Activated naive CD4-positive, alpha-beta T cell treated with anti-CD3 and anti-CD28 coated beads for 36 hours (primary cell): Measurements from ENCODE around the gene NGFR. TPM values are rescaled to one million over a fixed set of nuclear protein-coding genes. Genes with fewer than 3 reads are reported as not detected.

ENCODE experiments used
- CTCF ChIA-PET: fragments of 350-600 bp; sonication (Branson Sonifier 250); formaldehyde crosslinking; loops from one replicate; lab custom pipeline; 2021; ENCODE audit warnings: antibody characterized with exemption; lab: Charles Lee
- DNase-seq: peaks from one replicate; pipeline ENCODE4 v3.0.0-alpha.2; 2020
- H3K27ac Mint-ChIP-seq: one replicate; pipeline ENCODE4 v1.8.0; 2021; ENCODE audit warnings: mild to moderate bottlenecking, mixed read lengths
- H3K27me3 Mint-ChIP-seq: one replicate; pipeline ENCODE4 v1.8.0; 2021; ENCODE audit warnings: low read depth, mixed read lengths
- H3K36me3 Mint-ChIP-seq: one replicate; pipeline ENCODE4 v1.8.0; 2021; ENCODE audit warnings: low read depth, mixed read lengths
- H3K4me1 Mint-ChIP-seq: one replicate; pipeline ENCODE4 v1.8.0; 2021; ENCODE audit warnings: low read depth, mixed read lengths
- H3K4me3 Mint-ChIP-seq: one replicate; pipeline ENCODE4 v1.8.0; 2021; ENCODE audit warnings: mild to moderate bottlenecking, moderate library complexity, mixed read lengths
- H3K9me3 Mint-ChIP-seq: one replicate; pipeline ENCODE4 v1.8.0; 2021; ENCODE audit warnings: mixed read lengths
- intact Hi-C: fragments of 100-400 bp; cut with micrococcal nuclease; formaldehyde crosslinking; loops from one replicate; pipeline ENCODE4 v1.15.1; 2023
- total RNA-seq, 2 experiments: library from RNA; stranded (reverse); gene quantifications; one replicate each; pipeline ENCODE4 v1.2.3, GENCODE V29; 2021

Gene NGFR
- total RNA-seq, 2 experiments from 2014 or later, result 0.12 TPM

DNA sequence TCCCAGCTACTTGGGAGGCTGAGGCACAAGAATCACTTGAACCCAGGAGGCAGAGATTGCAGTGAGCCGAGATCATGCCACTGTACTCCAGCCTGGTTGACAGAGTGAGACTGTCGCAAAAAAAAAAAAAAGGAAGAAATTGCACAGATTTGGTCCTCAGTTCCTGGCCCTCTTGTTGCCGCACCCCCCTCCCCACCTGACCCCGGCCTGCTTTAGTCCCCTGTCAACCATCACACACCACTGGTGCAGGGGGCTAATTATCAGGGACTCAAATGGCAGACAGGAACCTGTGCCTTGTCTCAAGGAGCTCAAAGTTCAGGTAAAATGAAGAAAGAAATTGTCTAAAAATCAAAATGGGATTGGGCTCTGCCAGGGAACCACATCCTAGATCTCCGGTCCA, 28.1 kb downstream of the NGFR start:
- intact Hi-C loops, result loop anchor here (2.0 kb wide), 1 partner anchor 34 kb away; no protein-coding TSS in a partner anchor
- Mint-ChIP-seq H3K9me3 (no peaks in the 10 kb centered on the region), H3K4me3 (no peak overlapping the region)

DNA sequence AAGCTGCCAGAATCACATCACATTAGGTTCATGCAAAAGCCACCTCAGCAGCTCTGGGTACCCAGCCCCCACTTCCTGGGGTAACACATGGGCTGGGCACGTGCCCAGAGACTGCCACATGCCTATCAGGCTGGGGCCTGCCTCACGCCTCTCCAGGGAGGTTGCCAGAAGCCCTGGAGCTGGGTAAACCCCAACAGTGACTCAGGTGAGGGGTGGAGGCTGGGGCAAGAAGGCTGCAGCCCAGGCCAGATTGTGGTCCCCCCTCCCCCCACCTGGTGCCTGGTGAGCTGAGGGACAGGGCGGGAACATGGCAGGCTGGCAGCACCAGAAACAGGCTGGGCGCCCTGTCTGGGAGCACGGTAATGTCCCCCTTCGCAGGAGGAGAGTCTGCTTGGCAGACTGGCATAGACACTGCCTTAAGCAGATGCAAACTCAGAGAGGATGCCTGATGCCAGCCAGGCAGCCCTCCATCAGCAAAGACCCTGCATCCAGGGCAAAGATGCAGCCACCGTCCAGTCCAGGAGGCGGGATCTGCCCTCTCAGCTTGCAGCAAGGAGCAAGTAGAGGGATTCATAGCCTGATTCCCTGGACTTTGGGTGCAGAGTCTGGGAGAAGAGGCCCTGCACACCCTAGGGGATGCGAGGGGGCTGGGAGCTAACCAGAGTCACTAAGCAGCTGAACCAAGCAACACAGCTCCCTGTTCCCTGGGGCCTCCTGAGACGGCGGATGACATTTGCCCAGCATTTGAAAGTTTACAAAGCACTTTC, 28.8 kb downstream of the NGFR start:
- peak; percentile 88 for DNase-seq
- Mint-ChIP-seq H3K27ac (no peak overlapping the region), H3K9me3 (no peaks in the 10 kb centered on the region), H3K36me3 (no peaks in the 10 kb centered on the region), H3K4me1 (peaks cover 10% of the 10 kb centered on the region), H3K4me3 (no peak overlapping the region), H3K27me3 (no peaks in the 10 kb centered on the region)
- intact Hi-C loops, result loop anchor here (2.0 kb wide), 1 partner anchor 33 kb away; no protein-coding TSS in a partner anchor
- CTCF ChIA-PET, result interaction anchor here (0.5 to 2.7 kb wide), 4 partner anchors 23 to 892 kb away, joined by 3 to 20 read pairs (median 4); no protein-coding TSS in a partner anchor

More for the DNA sequence above, 28.1 kb downstream of the NGFR start:
- no peak for DNase-seq
- H3K4me1 Mint-ChIP-seq, result peaks cover 10% of the 10 kb centered on the region
- no peaks in the 10 kb centered on the region for H3K36me3 Mint-ChIP-seq
- no peak overlapping the region for H3K27ac Mint-ChIP-seq
- H3K27me3 Mint-ChIP-seq, result no peaks in the 10 kb centered on the region
- CTCF ChIA-PET, result interaction anchor here (0.7 to 2.7 kb wide), 3 partner anchors 17 to 34 kb away, joined by 3 to 20 read pairs (median 5); no protein-coding TSS in a partner anchor

DNA sequence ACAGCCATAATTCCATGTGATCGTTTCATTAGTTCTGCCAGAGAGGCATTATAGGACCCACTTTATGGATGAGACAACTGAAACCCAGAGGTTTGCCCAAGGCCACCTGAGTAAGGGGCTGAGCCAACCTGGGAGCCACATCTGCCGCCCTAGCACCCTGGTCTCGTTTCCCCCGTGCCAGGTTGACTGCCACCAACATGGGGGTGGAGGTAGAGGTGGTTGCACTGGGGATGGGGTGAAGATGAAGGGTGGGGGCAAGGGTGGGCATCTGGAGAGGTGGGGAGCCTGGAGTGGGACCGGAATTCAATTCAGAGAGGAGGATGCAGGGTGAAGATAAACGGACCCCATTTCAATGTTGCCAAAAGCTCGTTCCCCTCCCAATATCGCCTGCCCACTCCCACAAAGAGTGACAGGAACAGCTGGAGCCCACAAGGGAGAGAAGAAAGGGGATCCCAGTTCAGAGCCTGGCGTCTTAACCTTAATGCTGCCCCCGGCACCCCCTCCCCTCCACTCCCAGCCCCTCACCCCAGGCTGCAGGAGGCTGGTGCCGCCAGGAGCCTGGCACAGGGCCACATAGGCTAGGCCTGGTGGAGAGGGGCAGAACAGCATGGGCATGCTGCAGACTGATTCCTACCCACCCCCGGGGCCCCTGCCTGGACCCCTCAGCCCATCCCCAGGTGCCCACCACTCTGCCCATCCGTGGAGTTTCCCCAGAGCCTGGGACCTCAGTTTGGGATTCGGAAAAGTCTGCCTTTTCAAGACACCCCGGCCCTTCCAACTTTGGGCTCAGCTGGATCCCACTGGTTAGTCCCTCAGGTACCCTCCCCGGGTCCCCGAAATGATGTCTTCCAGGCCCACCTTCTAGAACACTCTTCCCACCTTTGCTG, 29.6 kb downstream of the NGFR start:
- CTCF ChIA-PET, result interaction anchor here (0.5 to 2.7 kb wide), 3 partner anchors 22 to 893 kb away, joined by 3 to 20 read pairs (median 4); no protein-coding TSS in a partner anchor
- DNase-seq, result no peak
- Mint-ChIP-seq H3K27ac (no peak overlapping the region), H3K4me1 (peaks cover 10% of the 10 kb centered on the region), H3K9me3 (no peaks in the 10 kb centered on the region), H3K27me3 (no peaks in the 10 kb centered on the region), H3K4me3 (no peak overlapping the region), H3K36me3 (no peaks in the 10 kb centered on the region)
- intact Hi-C loops, result no loop called here

DNA sequence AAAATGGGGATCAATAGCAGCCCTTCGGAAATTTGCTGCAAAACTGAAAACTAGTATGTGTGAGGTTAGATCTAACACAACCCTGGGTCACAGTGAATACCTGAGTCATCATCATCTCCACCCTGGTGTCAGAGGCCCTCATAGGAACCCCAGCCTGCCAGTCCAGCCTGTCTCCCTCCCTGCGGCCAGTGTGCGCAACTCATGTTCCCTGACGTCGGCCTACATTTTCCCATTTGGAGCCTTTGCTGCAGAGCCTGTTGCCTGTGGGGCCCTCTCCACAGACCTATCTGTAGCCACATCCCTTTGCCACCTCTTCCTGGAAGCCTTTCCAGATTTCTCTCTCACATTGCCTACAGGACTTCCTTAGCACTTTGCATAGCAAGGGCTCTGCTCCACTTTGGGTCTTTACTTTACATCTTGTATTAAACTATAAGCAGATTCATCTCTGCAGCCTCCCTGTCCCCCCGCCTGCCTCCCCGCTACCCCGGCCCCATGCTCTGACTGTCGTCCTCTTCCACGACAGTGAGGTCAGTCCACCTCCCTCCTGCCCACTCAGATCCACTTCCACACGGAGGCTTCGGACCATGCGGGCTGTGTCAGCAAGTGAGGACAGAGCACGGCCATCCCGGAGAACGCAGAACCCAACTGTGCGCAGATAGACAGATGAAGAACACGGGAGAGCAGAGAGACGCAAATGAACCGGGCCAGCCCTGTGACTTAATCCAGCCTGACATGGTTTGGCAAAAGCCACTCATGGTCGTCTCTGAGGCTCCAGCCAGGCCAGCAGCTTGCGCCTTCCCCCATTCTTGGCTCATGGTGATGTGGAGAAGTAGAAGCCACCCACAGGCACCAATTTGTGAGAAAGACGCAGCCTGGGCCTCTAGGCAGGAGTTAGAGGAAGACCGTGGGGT, 31.0 kb downstream of the NGFR start:
- no peak for DNase-seq
- Mint-ChIP-seq H3K36me3 (no peaks in the 10 kb centered on the region), H3K4me3 (no peak overlapping the region), H3K27ac (no peak overlapping the region), H3K4me1 (peaks cover 10% of the 10 kb centered on the region), H3K27me3 (no peaks in the 10 kb centered on the region), H3K9me3 (no peaks in the 10 kb centered on the region)
- CTCF ChIA-PET, result interaction anchor here (0.6 kb wide), 1 partner anchor 89 kb away, joined by 3 read pairs; no protein-coding TSS in a partner anchor
- intact Hi-C loops, result no loop called here

DNA sequence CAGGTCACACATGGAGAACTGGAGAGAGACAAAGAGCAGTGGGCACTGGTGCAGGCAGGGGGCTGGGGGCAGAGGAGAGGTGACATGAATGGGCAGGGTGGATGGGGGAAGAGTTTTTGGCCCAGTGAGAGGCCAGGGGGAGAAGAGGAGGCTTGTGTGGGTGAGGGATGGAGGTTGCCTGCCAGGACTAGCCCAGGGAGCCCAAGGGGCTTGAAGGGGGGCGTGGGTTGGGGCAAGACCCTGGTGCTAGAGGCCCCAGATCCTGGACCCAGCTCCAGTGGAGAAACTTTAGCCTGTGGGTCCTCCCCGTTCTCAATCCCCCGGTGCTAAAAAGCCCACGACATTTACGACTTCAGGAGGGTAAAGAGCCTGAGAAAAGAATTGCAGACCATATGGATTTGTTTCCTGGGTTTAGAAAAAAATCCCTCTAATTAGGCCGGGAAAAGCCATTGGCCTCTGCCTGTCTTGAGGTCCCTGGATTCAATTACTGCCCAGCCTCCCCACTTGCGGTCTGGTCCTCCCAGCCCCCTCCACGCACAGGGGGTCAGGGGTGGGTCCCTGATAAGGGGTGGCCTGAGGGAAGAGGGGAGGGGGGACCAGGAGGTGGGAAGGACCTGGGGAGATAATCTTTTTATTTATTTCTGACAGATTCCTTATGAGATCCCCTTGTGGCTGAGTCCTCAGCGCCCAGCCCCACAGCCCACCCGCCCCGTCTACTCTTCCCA, 33.0 kb downstream of the NGFR start:
- H3K4me1 Mint-ChIP-seq, result peaks cover 9% of the 10 kb centered on the region
- H3K27ac Mint-ChIP-seq, result no peak overlapping the region

DNA sequence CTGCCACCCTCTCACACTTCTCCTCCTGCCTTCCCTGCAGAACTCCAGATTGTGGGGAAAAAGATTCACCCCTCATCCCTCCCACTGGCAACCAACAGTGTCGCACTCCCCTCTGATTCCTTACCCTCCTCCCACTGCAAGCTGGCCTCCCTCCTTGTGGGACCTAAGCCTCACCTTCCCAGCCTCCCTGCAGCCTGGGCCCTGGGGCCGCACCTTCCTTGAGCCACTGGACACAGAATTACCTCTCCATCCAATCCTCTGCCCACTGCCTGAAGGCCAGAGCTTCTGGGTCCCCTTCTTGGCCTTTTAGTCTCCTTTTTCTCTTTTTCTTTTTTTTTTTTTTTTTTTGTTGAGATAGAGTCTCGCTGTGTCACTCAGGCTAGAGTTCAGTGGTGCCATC, 33.9 kb downstream of the NGFR start:
- Mint-ChIP-seq H3K27ac (no peak overlapping the region), H3K4me1 (peaks cover under 1% of the 10 kb centered on the region), H3K36me3 (no peaks in the 10 kb centered on the region), H3K9me3 (no peaks in the 10 kb centered on the region), H3K4me3 (no peak overlapping the region), H3K27me3 (peaks cover 7% of the 10 kb centered on the region)
- intact Hi-C loops, result no loop called here
- CTCF ChIA-PET, result interaction anchor here (0.7 kb wide), 1 partner anchor 103 kb away, joined by 8 read pairs; no protein-coding TSS in a partner anchor
- no peak for DNase-seq

More for the DNA sequence above, 33.0 kb downstream of the NGFR start:
- Mint-ChIP-seq H3K4me3 (no peak overlapping the region), H3K9me3 (no peaks in the 10 kb centered on the region), H3K36me3 (no peaks in the 10 kb centered on the region), H3K27me3 (peaks cover 5% of the 10 kb centered on the region)
- no peak for DNase-seq
- CTCF ChIA-PET, result no interaction called here
- intact Hi-C loops, result no loop called here

DNA sequence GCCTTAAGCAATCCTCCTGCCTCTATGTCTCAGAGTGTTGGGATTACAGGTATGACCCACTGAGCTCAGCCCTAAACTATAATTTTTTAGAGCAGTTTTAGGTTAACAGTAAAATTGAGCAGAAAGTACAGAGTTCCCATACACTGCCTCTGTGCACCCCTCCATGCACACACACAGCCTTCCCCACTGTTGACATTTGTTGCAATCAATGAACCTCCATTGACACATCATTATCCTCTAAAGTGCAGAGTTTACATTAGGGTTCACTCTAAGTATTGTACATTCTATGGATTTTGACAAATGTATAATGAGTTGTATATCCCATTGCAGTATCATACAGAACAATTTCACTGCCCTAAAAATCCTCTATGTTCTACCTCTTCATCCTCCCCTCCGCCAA, 35.0 kb downstream of the NGFR start:
- Mint-ChIP-seq H3K36me3 (no peaks in the 10 kb centered on the region), H3K9me3 (no peaks in the 10 kb centered on the region), H3K4me1 (no peaks in the 10 kb centered on the region), H3K4me3 (no peak overlapping the region), H3K27ac (no peak overlapping the region), H3K27me3 (peaks cover 9% of the 10 kb centered on the region)
- CTCF ChIA-PET, result interaction anchor here (0.7 kb wide), 1 partner anchor 175 kb away, joined by 3 read pairs; no protein-coding TSS in a partner anchor
- DNase-seq, result no peak
- intact Hi-C loops, result no loop called here

DNA sequence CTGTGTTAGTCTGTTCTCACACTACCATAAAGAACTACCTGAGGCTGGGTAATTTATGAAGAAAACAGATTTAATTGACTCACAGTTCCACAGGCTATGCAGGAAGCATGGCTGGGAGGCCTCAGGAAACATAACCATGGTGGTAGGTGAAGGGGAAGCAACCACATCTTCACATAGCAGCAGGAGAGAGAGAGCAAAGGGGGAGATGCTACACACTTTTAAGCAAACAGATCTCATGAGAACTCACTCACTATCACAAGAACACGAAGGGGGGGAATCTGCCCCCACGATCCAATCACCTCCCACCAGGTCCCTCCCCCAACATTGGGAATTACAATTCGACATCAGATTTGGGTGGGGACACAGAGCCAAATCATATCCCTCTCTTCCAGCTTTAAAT, 48.8 kb downstream of the NGFR start:
- no peak for DNase-seq
- no peaks in the 10 kb centered on the region for H3K4me1 Mint-ChIP-seq
- H3K27ac Mint-ChIP-seq, result no peak overlapping the region
- no peaks in the 10 kb centered on the region for H3K36me3 Mint-ChIP-seq
- CTCF ChIA-PET, result interaction anchor here (0.6 to 1.9 kb wide), 3 partner anchors 12 to 53 kb away, joined by 3 to 8 read pairs (median 3); no protein-coding TSS in a partner anchor
- no peak overlapping the region for H3K4me3 Mint-ChIP-seq
- no peaks in the 10 kb centered on the region for H3K27me3 Mint-ChIP-seq
- H3K9me3 Mint-ChIP-seq, result peaks cover 11% of the 10 kb centered on the region
- intact Hi-C loops, result no loop called here

DNA sequence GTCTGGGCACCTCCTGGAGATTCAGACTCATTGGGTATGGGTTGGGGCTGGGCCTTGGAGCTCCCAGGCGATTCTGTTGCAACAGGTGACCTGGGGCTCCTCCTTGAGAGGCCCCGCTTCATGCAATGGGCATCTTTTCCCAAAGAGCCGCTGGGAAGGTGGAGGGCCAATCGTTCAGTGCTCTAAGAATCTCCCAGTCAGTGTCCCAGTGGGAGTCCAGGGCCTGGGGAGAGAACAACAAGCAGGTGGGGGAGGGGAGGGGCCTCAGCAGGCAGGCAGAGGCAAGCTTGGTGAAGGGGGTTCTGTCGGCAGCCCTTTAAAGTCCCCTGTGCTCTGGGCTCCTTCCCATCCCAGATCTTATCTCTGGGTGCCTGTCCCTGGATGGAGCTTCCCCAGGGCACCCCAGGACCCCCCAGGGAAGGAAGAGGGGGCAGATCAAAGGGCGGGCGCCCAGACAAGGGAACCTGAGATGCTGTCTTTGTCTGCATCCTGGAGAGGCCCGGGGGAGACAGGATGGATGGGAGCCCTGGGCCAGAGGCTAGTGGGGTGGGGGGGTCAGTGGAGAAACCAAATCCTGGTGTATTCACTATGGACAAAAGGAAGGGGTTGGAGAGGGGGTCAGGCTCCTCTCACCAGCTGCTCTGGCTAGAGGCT, 50.0 kb downstream of the NGFR start:
- Mint-ChIP-seq H3K36me3 (no peaks in the 10 kb centered on the region), H3K9me3 (peaks cover 11% of the 10 kb centered on the region), H3K27me3 (no peaks in the 10 kb centered on the region), H3K4me3 (no peak overlapping the region), H3K4me1 (no peaks in the 10 kb centered on the region), H3K27ac (no peak overlapping the region)
- DNase-seq, result no peak
- CTCF ChIA-PET, result interaction anchor here (0.9 to 1.9 kb wide), 3 partner anchors 11 to 17 kb away, joined by 3 to 8 read pairs (median 5); no protein-coding TSS in a partner anchor
- intact Hi-C loops, result no loop called here

DNA sequence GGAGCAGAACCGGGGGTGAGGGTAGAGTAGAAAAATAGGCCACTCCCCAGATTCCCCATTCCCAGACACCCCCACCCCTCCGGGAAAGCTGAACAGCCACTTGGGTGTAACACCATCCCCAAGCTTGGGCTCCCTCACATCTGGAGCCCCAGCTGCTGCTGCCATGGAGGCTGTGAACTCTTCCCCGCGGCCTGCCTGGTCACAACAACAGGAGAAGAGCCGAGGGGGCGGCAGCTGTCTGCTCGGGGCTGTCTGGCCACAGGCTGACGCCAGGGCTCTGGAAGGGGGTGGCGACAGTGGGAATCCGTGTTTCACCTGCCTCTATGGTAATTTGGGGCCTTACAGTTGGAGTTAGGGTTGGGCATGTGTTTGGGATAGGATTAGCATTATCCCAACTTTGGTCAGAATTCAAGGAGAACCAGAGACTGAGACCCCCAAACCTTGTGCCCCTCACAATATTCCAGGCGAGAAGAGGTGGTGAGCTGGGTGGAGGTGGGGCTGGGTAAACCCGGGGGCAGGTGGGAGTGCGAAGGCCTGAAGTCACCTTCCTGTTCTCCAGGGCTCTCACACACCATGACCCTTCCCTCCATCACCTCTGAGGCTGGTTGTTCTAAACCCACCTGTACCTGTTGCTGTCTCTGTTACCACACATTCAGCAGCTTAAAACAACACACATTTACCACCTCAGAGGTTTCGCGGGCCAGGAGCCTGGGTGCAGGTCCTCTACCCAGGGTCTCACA, 50.9 kb downstream of the NGFR start:
- Mint-ChIP-seq H3K27me3 (no peaks in the 10 kb centered on the region), H3K4me1 (no peaks in the 10 kb centered on the region), H3K9me3 (peaks cover 9% of the 10 kb centered on the region), H3K27ac (no peak overlapping the region), H3K4me3 (no peak overlapping the region), H3K36me3 (no peaks in the 10 kb centered on the region)
- intact Hi-C loops, result no loop called here
- CTCF ChIA-PET, result interaction anchor here (0.9 to 1.5 kb wide), 3 partner anchors 10 to 16 kb away, joined by 3 to 7 read pairs (median 5); no protein-coding TSS in a partner anchor
- DNase-seq, result no peak
